HG03045 (cell line): ENCODE results near the gene TREM2.
"Not testable (repeated sequence)": the region's sequence is repeated elsewhere in the genome, so short reads cannot be mapped to it uniquely, and the experiment has no call there.

Source experiments
- ATAC-seq: cut with Tn5 transposase; IDR thresholded peaks from one replicate; pipeline ENCODE4 v1.9.1; 2021; ENCODE audit warnings: mild to moderate bottlenecking, moderate library complexity; ENCODE audit not compliant: unreplicated experiment

TREM2 gene

GRCh38 chr6:41156001-41156400, 6.9 kb downstream of the TREM2 start:
- ATAC-seq, result no peak

- ATAC-seq, result no peak
These were observed 7.6 kb downstream of the TREM2 start for GRCh38 chr6:41155132-41155805.

- ATAC-seq, result no peak
These were observed 8.8 kb downstream of the TREM2 start, which contains the start of gene TREML1 for GRCh38 chr6:41153992-41154625. Gene TREML1 (minus strand): TSS chr6:41154347. CDS start chr6:41154288, 59 bp downstream.

GRCh38 chr6:41153451-41153850, 9.5 kb downstream of the TREM2 start:
- no peak for ATAC-seq

GRCh38 chr6:41150671-41151070, 12.2 kb downstream of the TREM2 start:
- no peak for ATAC-seq

GRCh38 chr6:41147917-41148316, 15.0 kb downstream of the TREM2 start:
- no peak for ATAC-seq

- no peak for ATAC-seq
These were observed 26.0 kb downstream of the TREM2 start for GRCh38 chr6:41136911-41137310.

- ATAC-seq, result no peak
These were observed 27.7 kb downstream of the TREM2 start for GRCh38 chr6:41135062-41135832.

GRCh38 chr6:41132254-41132653, 30.7 kb downstream of the TREM2 start:
- ATAC-seq, result no peak

- ATAC-seq, result no peak
These were observed 37.6 kb downstream of the TREM2 start for GRCh38 chr6:41125282-41125681.

DNA sequence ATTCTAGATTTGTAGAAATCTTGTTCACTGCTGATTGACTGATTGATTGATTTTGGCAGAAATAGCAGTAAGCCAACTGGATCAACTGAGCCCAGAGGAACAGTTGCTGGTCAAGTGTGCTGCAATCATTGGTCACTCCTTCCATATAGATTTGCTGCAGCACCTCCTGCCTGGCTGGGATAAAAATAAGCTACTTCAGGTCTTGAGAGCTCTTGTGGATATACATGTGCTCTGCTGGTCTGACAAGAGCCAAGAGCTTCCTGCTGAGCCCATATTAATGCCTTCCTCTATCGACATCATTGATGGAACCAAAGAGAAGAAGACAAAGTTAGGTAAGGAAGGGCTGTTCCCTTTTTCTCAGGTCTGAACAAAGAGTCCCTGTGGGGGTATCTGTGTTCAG, 40.0 kb downstream of the TREM2 start:
- ATAC-seq, result no peak

- ATAC-seq, result no peak
These were observed 40.5 kb downstream of the TREM2 start for GRCh38 chr6:41122373-41122772.

DNA sequence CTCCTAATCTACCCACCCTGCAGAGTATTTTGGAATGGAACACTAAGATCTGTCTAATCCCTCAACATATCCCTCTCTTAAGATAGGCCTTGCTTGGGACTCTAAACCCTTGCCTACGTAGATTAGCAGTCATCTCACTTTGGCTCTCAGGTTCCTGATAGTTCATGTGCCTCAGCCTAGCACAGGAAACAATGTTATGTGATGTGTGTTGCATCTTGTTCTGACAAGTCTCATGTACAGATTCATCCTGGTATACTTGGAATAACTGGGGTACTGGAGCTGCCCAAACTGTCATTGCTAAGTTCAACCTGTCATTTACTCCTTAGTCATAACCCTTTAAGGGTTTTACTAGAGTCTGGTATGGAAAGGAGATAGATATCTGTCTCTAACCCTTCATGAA, 42.9 kb downstream of the TREM2 start:
- no peak for ATAC-seq

GRCh38 chr6:41119508-41119907, 43.4 kb downstream of the TREM2 start:
- ATAC-seq, result no peak

DNA sequence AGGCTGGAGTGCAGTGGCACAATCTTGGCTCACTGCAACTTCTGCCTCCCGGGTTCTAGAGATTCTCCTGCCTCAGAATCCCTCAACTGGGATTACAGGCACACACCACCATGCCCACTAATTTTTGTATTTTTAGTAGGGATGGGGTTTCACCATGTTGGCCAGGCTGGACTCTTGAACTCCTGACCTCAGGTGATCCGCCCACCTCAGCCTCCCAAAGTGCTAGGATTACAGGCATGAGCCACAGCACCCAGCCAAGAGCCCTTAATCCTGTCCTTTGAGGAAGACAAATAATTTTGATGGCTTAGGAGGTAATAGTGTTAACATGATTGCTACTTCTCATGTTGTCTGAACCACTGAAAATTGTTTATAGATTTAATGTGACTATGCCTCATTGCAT, 47.9 kb downstream of the TREM2 start:
- ATAC-seq, result not testable (repeated sequence)

DNA sequence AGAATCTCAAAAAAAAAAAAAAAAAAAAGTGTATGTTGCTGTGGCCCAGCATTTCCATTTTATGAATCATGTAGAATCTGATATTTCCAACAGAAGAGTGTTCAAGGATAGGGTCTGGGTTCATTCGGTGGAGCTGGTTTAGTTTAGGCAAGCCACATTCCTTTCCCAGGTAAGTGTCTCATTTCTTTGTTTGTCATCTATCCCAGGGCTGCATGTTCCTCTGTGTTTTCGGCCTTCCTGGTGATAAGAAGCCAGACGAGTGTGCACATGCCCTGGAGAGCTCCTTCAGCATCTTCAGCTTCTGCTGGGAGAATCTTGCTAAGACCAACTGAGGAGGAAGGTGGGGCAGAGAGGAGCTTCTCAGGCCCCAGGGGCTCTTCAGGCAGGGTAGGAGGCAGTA, 51.9 kb downstream of the TREM2 start:
- ATAC-seq, result no peak
